GM21423 (cell line): ENCODE measurements around the gene UBE2L5.
A peak's percentile ranks its signal among the peaks of the same experiment; 100 is the strongest.
"Not testable (repeated sequence)": the region's sequence is repeated elsewhere in the genome, so short reads cannot be mapped to it uniquely, and the experiment has no call there.

Experiments
- ATAC-seq: cut with Tn5 transposase; IDR thresholded peaks from one replicate; pipeline ENCODE4 v1.9.1; 2021; ENCODE audit warnings: mild to moderate bottlenecking, moderate library complexity; ENCODE audit not compliant: unreplicated experiment

Gene UBE2L5

GRCh38 chr13:30437177-30437576 lies 14.9 kb downstream of the UBE2L5 start:
- no peak for ATAC-seq

- ATAC-seq, result no peak
Observed at GRCh38 chr13:30438286-30438685, 16.0 kb downstream of the UBE2L5 start.

GRCh38 chr13:30440910-30441703 lies 18.8 kb downstream of the UBE2L5 start:
- ATAC-seq, result peak; percentile 36

- no peak for ATAC-seq
Observed at GRCh38 chr13:30442926-30443325, 20.6 kb downstream of the UBE2L5 start.

GRCh38 chr13:30443491-30443890 lies 21.2 kb downstream of the UBE2L5 start:
- not testable (repeated sequence) for ATAC-seq

GRCh38 chr13:30443957-30444404 lies 21.7 kb downstream of the UBE2L5 start:
- ATAC-seq, result peak; percentile 37

GRCh38 chr13:30446126-30446500 lies 23.8 kb downstream of the UBE2L5 start:
- no peak for ATAC-seq

- ATAC-seq, result no peak
Observed at GRCh38 chr13:30448441-30448840, 26.1 kb downstream of the UBE2L5 start.

GRCh38 chr13:30450066-30450465 lies 27.8 kb downstream of the UBE2L5 start:
- no peak for ATAC-seq

- ATAC-seq, result not testable (repeated sequence)
Observed at GRCh38 chr13:30451476-30451875, 29.2 kb downstream of the UBE2L5 start.

GRCh38 chr13:30453727-30454126 lies 31.4 kb downstream of the UBE2L5 start:
- no peak for ATAC-seq

- ATAC-seq, result no peak
Observed at GRCh38 chr13:30454991-30455390, 32.7 kb downstream of the UBE2L5 start.

- no peak for ATAC-seq
Observed at GRCh38 chr13:30456290-30456689, 34.0 kb downstream of the UBE2L5 start.

GRCh38 chr13:30457306-30457891 lies 35.1 kb downstream of the UBE2L5 start:
- ATAC-seq, result no peak

- not testable (repeated sequence) for ATAC-seq
Observed at GRCh38 chr13:30461279-30462066, 39.2 kb downstream of the UBE2L5 start.

- ATAC-seq, result peak; percentile 34
Observed at GRCh38 chr13:30463787-30464495, 41.6 kb downstream of the UBE2L5 start.

GRCh38 chr13:30464496-30465342 lies 42.4 kb downstream of the UBE2L5 start:
- ATAC-seq, result peak; percentile 28

- no peak for ATAC-seq
Observed at GRCh38 chr13:30465343-30465592, 43.0 kb downstream of the UBE2L5 start.

GRCh38 chr13:30465593-30466357 lies 43.5 kb downstream of the UBE2L5 start, which contains the start of gene HMGB1:
Gene HMGB1 (minus strand): TSS chr13:30465936. CDS start chr13:30463680, 2,256 bp downstream.
- ATAC-seq, result peak; percentile 86

- ATAC-seq, result no peak
Observed at GRCh38 chr13:30466358-30466714, 44.0 kb downstream of the UBE2L5 start.
